Measurements from ENCODE around the gene PGAP3. TPM values are rescaled to one million over a fixed set of nuclear protein-coding genes. Genes with fewer than 3 reads are reported as not detected.

PGAP3 gene, protein sequence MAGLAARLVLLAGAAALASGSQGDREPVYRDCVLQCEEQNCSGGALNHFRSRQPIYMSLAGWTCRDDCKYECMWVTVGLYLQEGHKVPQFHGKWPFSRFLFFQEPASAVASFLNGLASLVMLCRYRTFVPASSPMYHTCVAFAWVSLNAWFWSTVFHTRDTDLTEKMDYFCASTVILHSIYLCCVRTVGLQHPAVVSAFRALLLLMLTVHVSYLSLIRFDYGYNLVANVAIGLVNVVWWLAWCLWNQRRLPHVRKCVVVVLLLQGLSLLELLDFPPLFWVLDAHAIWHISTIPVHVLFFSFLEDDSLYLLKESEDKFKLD
- total RNA-seq = 11.9 and 12.4 TPM in 2 replicates

DNA sequence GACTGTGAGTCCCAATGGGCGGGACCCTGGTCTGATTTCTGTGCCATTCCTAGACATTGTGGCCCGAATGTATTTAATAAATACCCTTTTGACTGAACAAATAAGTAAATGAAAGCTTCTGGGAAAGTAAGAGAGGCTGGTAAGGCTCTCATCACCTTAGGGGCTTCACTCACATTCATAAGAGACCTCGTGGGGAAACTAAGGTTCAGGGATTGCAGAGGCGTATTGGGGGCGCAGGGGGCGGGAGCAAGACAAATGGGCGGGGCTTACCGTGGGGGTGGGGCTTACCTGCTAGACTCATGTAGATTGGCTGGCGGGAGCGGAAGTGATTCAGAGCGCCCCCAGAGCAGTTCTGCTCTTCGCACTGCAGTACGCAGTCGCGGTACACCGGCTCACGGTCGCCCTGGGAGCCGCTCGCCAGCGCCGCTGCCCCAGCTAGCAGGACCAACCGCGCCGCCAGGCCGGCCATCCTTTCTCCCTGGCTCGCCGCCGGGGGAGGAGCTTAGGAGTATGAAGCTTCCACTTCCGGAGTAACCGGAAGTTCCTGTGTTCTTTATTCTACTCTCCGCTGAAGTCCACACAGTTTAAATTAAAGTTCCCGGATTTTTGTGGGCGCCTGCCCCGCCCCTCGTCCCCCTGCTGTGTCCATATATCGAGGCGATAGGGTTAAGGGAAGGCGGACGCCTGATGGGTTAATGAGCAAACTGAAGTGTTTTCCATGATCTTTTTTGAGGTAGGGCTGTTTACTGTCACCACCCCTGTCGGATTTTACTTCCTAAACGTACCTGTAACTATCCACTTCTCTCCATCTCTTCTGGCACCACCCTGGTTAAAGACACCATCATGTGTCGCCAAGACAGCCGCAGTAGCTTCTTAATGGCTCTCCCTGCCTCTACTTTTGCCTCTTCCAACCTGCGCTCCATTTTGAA is at the start of gene PGAP3:
Gene PGAP3, minus strand, starts transcription at position 512 of the 929 bp plus-strand sequence. Its CDS starts 43 bp downstream, at position 469.

DNA sequence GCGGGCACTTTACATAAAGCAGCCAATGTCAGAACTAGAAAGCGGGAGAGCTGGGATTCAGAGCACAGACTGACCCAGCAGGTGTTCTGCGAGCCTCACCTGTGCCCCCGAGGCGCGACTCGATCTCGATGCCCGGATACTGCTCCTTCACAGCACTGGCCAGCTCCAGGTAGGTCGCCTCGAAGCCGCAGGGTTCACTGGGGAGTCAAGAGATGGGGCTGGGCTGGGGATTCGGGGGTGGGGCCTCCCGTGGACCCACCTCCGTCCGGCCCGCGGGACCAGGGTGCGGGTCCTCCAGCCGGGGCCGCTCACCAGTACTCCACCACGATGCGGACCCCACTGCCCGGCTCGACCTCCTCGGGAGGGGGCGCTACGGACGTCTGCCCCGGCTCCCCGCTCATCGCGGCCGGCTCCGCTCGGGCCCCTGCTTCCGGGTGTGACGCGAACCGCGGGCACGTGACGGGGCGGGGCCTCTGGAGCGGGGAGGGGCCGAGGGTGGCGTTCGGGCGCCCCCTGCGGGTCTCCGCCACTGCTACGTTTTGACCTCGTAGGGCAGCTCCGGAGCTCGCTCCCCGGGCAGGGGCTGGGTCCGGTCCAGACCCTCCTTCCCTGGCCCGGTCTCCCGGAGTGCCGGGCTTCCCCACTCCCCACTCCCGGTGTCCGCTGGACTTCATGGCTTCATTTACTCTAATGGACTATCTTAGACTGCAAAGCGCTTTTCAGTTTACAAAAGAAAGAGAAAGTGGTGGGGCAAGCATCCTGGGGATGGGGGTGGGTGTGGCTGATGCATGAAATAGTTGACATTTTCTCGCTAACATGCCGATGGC is 42.5 kb upstream of the PGAP3 start, which contains the start of gene MIEN1:
Gene MIEN1, minus strand, starts transcription at position 438 of the 827 bp plus-strand sequence. Its CDS starts 37 bp downstream, at position 401.

DNA sequence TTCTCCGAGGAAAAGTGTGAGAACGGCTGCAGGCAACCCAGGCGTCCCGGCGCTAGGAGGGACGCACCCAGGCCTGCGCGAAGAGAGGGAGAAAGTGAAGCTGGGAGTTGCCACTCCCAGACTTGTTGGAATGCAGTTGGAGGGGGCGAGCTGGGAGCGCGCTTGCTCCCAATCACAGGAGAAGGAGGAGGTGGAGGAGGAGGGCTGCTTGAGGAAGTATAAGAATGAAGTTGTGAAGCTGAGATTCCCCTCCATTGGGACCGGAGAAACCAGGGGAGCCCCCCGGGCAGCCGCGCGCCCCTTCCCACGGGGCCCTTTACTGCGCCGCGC is 11.9 kb upstream of the PGAP3 start, which contains the start of gene ERBB2:
Gene ERBB2, plus strand, starts transcription at position 247 of the 330 bp plus-strand sequence. CDS start 175 bp downstream, outside the sequence.

DNA sequence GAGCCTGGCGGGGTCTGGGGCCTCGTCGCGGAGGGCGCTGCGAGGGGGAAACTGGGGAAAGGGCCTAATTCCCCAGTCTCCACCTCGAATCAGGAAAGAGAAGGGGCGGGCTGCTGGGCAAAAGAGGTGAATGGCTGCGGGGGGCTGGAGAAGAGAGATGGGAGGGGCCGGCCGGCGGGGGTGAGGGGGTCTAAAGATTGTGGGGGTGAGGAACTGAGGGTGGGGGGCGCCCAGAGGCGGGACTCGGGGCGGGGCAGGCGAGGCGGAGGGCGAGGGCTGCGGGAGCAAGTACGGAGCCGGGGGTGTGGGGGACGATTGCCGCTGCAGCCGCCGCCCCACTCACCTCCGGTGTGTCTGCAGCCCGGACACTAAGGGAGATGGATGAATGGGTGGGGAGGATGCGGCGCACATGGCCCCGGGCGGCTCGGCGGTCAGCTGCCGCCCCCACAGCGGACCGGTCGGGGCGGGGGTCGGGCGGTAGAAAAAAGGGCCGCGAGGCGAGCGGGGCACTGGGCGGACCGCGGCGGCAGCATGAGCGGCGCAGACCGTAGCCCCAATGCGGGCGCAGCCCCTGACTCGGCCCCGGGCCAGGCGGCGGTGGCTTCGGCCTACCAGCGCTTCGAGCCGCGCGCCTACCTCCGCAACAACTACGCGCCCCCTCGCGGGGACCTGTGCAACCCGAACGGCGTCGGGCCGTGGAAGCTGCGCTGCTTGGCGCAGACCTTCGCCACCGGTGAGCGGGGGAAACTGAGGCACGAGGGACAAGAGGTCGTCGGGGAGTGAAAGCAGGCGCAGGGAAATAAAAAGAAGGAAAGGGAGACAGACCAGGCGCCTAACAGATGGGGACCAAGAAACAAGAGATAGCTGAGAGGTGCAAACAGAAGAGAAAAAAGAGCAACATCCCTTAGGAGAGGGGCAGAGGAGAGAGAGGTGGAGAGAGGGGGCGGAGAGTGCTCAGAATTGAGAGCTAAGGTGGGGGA is 19.6 kb downstream of the PGAP3 start, which contains the start of gene PNMT:
Gene PNMT, plus strand, starts transcription at position 509 of the 980 bp plus-strand sequence. Its CDS starts 23 bp downstream, at position 532.

DNA sequence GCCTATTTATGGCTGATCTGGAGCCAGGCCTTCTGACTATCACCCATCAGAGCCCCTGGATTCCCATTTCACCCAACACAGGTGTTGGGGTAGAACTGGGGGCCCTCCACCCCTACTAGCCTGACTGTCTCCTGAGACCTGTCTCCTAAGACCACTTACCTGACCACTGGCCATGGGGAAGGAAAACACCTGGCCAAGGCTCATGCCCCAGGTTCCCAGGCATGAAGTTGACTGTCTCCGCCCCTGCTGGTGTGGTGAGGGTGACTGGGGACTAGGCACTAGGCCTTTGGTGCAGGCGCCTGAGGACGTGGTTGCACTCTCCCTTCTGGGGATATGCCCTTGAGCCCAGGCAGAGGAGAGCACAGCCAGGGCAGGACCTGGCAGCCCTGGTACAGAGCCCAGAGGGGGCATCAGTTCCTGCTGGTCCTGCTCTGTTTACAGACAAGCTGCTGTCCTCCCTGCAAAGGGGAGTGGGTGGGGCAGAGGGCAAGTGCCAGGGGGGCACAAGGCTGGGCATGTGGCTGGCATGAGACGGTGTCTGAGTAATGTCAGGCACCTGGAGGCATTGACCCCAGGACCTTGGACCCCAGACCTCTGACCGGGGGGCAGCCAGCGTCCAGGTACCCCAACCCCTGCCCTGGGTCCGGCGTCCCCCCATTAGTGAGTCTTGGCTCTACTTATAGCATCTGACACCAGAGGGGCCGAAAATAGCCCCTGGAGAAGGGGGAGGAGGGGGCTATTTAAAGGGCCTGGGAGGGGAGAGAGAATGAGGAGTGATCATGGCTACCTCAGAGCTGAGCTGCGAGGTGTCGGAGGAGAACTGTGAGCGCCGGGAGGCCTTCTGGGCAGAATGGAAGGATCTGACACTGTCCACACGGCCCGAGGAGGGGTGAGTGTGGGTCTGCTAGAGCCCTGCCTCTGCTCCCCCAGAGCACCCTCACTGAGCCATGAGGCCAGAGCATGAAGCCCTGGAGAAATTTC is 23.0 kb downstream of the PGAP3 start, which contains the start of gene TCAP:
Gene TCAP, plus strand, starts transcription at position 769 of the 981 bp plus-strand sequence. Its CDS starts 11 bp downstream, at position 780.

DNA sequence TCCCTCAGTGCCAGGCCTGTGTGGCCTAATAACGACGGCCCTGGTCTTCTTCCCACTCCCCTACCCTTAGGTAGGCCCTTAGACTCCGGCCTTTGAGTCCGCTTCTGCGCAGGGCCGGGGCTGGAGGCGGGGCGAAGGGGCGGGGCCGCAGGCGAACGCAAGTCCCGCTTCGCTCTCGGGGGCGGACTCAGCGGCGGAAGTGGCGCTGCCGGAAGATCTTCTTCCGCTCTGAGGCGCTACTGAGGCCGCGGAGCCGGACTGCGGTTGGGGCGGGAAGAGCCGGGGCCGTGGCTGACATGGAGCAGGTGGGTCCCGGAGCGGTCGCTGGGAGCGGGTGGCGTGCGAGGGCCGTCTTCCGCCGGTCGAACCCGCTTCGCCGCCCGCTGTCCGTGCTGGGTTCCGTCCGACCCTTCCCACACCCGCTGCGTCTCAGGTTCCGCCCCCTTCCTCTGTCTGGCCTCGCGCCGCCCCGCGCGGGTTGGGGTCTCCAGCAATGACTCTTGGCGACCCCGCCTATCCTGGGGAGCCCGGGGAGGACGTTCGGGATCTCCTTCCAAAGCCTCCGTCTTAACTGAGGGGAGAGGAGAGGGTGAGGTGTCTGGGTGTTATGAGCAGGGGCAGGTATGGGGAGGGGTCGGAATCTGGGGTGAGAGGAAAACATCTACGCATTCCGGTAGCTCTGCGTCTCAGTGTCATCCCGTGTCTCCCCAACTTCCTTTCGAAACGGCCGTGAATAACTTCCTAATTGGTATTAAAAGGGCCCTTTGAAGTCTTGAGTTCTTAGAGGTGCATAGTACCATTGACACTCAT is 50.7 kb downstream of the PGAP3 start, which contains the start of gene STARD3:
Gene STARD3, plus strand, starts transcription at position 218 of the 810 bp plus-strand sequence. CDS start 16,388 bp downstream, outside the sequence.

DNA sequence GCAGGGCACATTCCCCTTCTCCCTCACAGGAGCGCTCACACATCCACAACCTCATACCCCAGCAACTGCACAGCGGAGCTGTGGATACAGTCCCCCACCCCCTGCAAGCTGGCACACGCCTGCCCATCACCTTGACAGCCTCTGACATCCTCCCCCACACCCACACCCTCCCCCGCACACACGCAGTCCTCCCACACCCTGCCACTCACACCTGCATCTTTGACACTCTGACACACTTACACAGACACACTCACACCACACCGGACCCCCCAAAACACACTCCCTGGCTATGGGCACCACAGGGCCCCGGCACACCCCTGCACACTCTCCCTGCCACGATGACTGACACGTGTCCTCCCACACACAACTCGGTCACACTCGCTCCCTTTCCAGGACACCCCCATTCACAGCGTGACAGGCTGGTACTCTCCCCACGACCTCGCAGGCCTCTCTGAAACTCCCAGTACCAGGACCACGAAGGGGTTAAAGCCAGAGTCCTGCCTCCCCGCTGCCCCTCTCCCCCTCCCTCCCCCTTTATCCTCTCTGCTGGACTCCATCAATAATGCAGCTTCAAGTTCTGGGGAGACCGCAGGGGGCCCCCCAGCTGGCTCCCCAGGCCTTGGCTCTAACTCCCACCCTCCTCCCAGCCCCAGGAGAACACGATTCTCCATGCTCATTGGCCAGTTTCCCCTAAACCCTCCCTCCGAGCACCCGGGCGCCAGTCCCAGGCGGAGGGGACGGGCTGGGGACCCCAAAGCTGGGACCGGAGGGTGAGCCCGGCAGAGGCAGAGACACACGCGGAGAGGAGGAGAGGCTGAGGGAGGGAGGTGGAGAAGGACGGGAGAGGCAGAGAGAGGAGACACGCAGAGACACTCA is 61.4 kb downstream of the PGAP3 start, which contains the start of gene PPP1R1B:
Gene PPP1R1B, plus strand, starts transcription at position 782 of the 876 bp plus-strand sequence. CDS start 441 bp downstream, outside the sequence.

Other genes with a start within 250 kb of the PGAP3 start
- 18.7 and 19.0 TPM in 2 replicates for gene MED1, start 236.8 kb downstream of the PGAP3 start, total RNA-seq
- gene CDK12, start 226.6 kb downstream of the PGAP3 start, total RNA-seq = 22.7 and 24.4 TPM in 2 replicates
- not detected in 2 replicates for gene NEUROD2, start 80.1 kb downstream of the PGAP3 start, total RNA-seq
- gene PPP1R1B, start 61.1 kb downstream of the PGAP3 start, total RNA-seq = 0.25 and 3.4 TPM in 2 replicates
- gene STARD3, start 50.9 kb downstream of the PGAP3 start, total RNA-seq = 21.4 and 23.8 TPM in 2 replicates
- gene TCAP, start 22.7 kb downstream of the PGAP3 start, total RNA-seq = 0.37 and 0.40 TPM in 2 replicates
- not detected in 2 replicates for gene PNMT, start 19.6 kb downstream of the PGAP3 start, total RNA-seq
- gene ERBB2, start 12.0 kb upstream of the PGAP3 start, total RNA-seq = 28.9 and 46.1 TPM in 2 replicates
- 20.5 and 21.4 TPM in 2 replicates for gene MIEN1, start 42.5 kb upstream of the PGAP3 start, total RNA-seq
- gene GRB7, start 49.9 kb upstream of the PGAP3 start, total RNA-seq = 0.50 and 1.5 TPM in 2 replicates
- gene IKZF3, start 176.3 kb upstream of the PGAP3 start, total RNA-seq = not detected in 2 replicates
- not detected in 2 replicates for gene ZPBP2, start 180.1 kb upstream of the PGAP3 start, total RNA-seq
- gene GSDMB, start 230.6 kb upstream of the PGAP3 start, total RNA-seq = 6.7 and 9.4 TPM in 2 replicates
- gene ORMDL3, start 239.5 kb upstream of the PGAP3 start, total RNA-seq = 94.8 and 98.3 TPM in 2 replicates
- not detected in 2 replicates for gene LRRC3C, start 239.7 kb upstream of the PGAP3 start, total RNA-seq